ENCODE data around the gene CAMK2A.

- peak in 1 of 2 experiments; percentile 44; a peak in 1 of 4 replicates for TF ChIP-seq REST (IDR thresholded peaks at IDR 0.05; ENCODE audit: insufficient read depth in 1 of 2, low read depth in 2 of 2, low read length in 2 of 2)
- TF ChIP-seq POLR2AphosphoS5 (IDR thresholded peaks at IDR 0.05; ENCODE audit: low read depth, low read length): no peak
- no peak for TF ChIP-seq TAF1 (IDR thresholded peaks at IDR 0.05; ENCODE audit: borderline replicate concordance, insufficient read depth, low read length)
- no peak for TF ChIP-seq SIN3A (IDR thresholded peaks at IDR 0.05; ENCODE audit: borderline replicate concordance, insufficient read depth, low read length)
Observed at GRCh38 chr5:150301170-150301505, 11.6 kb upstream of the CAMK2A start.

All from PFSK-1 (cell line).